Osteocyte (in vitro differentiated cells): Measurements from ENCODE around the gene NXPH3. TPM values are rescaled to one million over a fixed set of nuclear protein-coding genes. Genes with fewer than 3 reads are reported as not detected.

Experiments used
- DNase-seq: peaks from one replicate; pipeline ENCODE4 v3.0.0; 2021; ENCODE audit warnings: mixed read lengths; ENCODE audit not compliant: unreplicated experiment; ENCODE audit errors: extremely low spot score
- H3K27ac Mint-ChIP-seq: one replicate; pipeline ENCODE4 v1.8.0; 2021; ENCODE audit warnings: mild to moderate bottlenecking, mixed read lengths; ENCODE audit not compliant: unreplicated experiment
- H3K27me3 Mint-ChIP-seq: one replicate; pipeline ENCODE4 v1.8.0; 2021; ENCODE audit warnings: mixed read lengths; ENCODE audit not compliant: unreplicated experiment
- H3K36me3 Mint-ChIP-seq: one replicate; pipeline ENCODE4 v1.8.0; 2021; ENCODE audit warnings: mixed read lengths; ENCODE audit not compliant: unreplicated experiment
- H3K4me1 Mint-ChIP-seq: one replicate; pipeline ENCODE4 v1.8.0; 2021; ENCODE audit warnings: mixed read lengths; ENCODE audit not compliant: unreplicated experiment
- H3K4me3 Mint-ChIP-seq: one replicate; pipeline ENCODE4 v1.8.0; 2021; ENCODE audit warnings: mild to moderate bottlenecking, moderate library complexity, mixed read lengths; ENCODE audit not compliant: unreplicated experiment
- H3K9me3 Mint-ChIP-seq: one replicate; pipeline ENCODE4 v1.8.0; 2021; ENCODE audit warnings: mixed read lengths; ENCODE audit not compliant: unreplicated experiment
- total RNA-seq: library from RNA; stranded (reverse); gene quantifications from 2 replicates; pipeline ENCODE4 v1.2.1, GENCODE V29; 2021
- TF ChIP-seq, protein P1 (sequence below): fragments of 200-600 bp; sonication (generic); IDR thresholded peaks from 2 replicates; pipeline ENCODE4 v1.5.0; 2021; ENCODE audit warnings: antibody characterized with exemption, mild to moderate bottlenecking, moderate library complexity

NXPH3 gene
- total RNA-seq, 1 donor from 2014 or later: 1.6 TPM

GRCh38 chr17:49573510-49574322 is 2.0 kb upstream of the NXPH3 start:
- no peak overlapping the region for H3K27ac Mint-ChIP-seq
- peaks cover 10% of the 10 kb centered on the region for H3K4me1 Mint-ChIP-seq
- H3K27me3 Mint-ChIP-seq: peaks cover 32% of the 10 kb centered on the region
- H3K4me3 Mint-ChIP-seq: no peak overlapping the region
- H3K36me3 Mint-ChIP-seq: no peaks in the 10 kb centered on the region
- TF ChIP-seq, protein P1, sequence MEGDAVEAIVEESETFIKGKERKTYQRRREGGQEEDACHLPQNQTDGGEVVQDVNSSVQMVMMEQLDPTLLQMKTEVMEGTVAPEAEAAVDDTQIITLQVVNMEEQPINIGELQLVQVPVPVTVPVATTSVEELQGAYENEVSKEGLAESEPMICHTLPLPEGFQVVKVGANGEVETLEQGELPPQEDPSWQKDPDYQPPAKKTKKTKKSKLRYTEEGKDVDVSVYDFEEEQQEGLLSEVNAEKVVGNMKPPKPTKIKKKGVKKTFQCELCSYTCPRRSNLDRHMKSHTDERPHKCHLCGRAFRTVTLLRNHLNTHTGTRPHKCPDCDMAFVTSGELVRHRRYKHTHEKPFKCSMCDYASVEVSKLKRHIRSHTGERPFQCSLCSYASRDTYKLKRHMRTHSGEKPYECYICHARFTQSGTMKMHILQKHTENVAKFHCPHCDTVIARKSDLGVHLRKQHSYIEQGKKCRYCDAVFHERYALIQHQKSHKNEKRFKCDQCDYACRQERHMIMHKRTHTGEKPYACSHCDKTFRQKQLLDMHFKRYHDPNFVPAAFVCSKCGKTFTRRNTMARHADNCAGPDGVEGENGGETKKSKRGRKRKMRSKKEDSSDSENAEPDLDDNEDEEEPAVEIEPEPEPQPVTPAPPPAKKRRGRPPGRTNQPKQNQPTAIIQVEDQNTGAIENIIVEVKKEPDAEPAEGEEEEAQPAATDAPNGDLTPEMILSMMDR: no peak
- H3K9me3 Mint-ChIP-seq: no peaks in the 10 kb centered on the region
- no peak for DNase-seq

GRCh38 chr17:49574323-49574781 is 1.3 kb upstream of the NXPH3 start:
- Mint-ChIP-seq H3K9me3 (no peaks in the 10 kb centered on the region), H3K4me3 (no peak overlapping the region), H3K4me1 (peaks cover 10% of the 10 kb centered on the region), H3K27me3 (peaks cover 32% of the 10 kb centered on the region), H3K27ac (no peak overlapping the region), H3K36me3 (no peaks in the 10 kb centered on the region)
- TF ChIP-seq, protein P1: no peak
- DNase-seq: no peak

DNA sequence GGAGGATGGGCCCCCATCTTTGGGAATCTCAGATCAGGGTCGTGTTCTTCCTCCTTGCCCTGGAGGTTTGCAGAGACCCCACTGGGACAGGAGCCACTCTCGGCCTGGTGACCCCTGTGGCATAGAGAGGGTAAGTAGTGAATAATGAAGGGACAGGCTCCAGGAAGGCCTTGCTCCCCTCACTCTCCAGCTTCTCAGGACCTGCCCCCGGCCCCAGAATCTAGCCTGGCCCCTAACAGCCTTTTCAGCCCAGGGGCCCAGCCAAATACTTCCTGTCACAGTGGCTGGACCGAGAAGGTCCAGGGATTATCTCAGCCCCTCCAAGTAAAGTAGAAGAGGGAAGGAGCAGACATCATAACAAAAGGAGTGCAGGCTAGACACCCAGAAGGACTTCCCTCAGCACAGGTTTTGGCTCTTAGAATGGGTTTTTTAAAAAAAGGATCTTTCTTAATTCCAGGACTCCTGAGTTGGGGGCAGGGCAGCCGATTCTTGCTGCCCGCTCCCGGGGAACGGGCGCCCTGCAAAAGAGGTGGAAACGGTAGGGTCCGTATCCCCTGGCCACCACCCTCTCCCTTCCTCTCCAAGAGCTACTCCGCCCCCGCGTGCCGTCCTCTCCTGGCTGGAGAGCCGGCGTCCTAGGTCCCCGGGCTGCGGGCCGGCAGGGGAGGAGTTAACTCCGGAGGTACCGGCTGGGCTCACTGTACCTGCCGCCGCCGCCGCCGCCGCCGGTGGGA is 559 bp upstream of the NXPH3 start:
- no peak for DNase-seq
- H3K9me3 Mint-ChIP-seq: no peaks in the 10 kb centered on the region
- peaks cover 32% of the 10 kb centered on the region for H3K27me3 Mint-ChIP-seq
- H3K27ac Mint-ChIP-seq: no peak overlapping the region
- H3K4me3 Mint-ChIP-seq: peak overlapping the region; percentile 50
- H3K36me3 Mint-ChIP-seq: no peaks in the 10 kb centered on the region
- H3K4me1 Mint-ChIP-seq: peaks cover 8% of the 10 kb centered on the region
- TF ChIP-seq, protein P1: no peak

GRCh38 chr17:49576088-49576916 is 631 bp downstream of the NXPH3 start:
- TF ChIP-seq, protein P1: no peak
- H3K4me1 Mint-ChIP-seq: peaks cover 8% of the 10 kb centered on the region
- peak overlapping the region; percentile 82 for H3K4me3 Mint-ChIP-seq
- peaks cover 27% of the 10 kb centered on the region for H3K27me3 Mint-ChIP-seq
- no peaks in the 10 kb centered on the region for H3K36me3 Mint-ChIP-seq
- H3K9me3 Mint-ChIP-seq: no peaks in the 10 kb centered on the region
- H3K27ac Mint-ChIP-seq: no peak overlapping the region
- no peak for DNase-seq
